ENCODE data around the gene COL10A1.

Gene COL10A1

GRCh38 chr6:116111552-116112528 is 14.1 kb downstream of the COL10A1 start:
- TF ChIP-seq FOXP2 (optimal IDR thresholded peaks at IDR 0.05; ENCODE audit: borderline replicate concordance, extremely low read depth, extremely low read length, insufficient read depth): no peak
- TF ChIP-seq SIN3A (IDR thresholded peaks at IDR 0.05; ENCODE audit: borderline replicate concordance, insufficient read depth, low read length): no peak
- TF ChIP-seq REST (IDR thresholded peaks at IDR 0.05; ENCODE audit: insufficient read depth in 1 of 2, low read depth in 2 of 2, low read length in 2 of 2): no peak
- no peak for TF ChIP-seq POLR2AphosphoS5 (IDR thresholded peaks at IDR 0.05; ENCODE audit: low read depth, low read length)
- no peak for TF ChIP-seq TAF1 (IDR thresholded peaks at IDR 0.05; ENCODE audit: borderline replicate concordance, insufficient read depth, low read length)

DNA sequence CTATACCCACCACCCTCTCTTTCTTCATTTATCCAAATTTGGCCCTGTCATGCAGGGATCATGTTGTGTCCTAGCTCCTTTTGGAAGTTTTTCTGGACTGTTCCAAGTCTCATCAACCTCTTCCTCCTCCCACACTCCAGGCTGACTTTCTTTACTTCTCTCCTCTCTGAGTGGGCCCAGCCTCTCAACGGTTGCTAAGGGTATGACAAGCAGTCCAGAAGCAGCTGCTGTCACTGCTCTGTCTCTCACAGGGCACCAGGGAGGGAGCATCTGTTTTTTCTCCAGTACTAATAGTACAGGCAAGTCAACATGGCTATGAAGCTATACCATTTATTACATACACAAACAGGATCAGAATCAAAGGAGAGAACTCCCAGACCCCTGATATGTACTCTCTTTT is 17.1 kb downstream of the COL10A1 start:
- TF ChIP-seq REST (IDR thresholded peaks at IDR 0.05; ENCODE audit: insufficient read depth in 1 of 2, low read depth in 2 of 2, low read length in 2 of 2) (no peak), TAF1 (IDR thresholded peaks at IDR 0.05; ENCODE audit: borderline replicate concordance, insufficient read depth, low read length) (no peak), POLR2AphosphoS5 (IDR thresholded peaks at IDR 0.05; ENCODE audit: low read depth, low read length) (no peak), FOXP2 (optimal IDR thresholded peaks at IDR 0.05; ENCODE audit: borderline replicate concordance, extremely low read depth, extremely low read length, insufficient read depth) (no peak), SIN3A (IDR thresholded peaks at IDR 0.05; ENCODE audit: borderline replicate concordance, insufficient read depth, low read length) (no peak)

GRCh38 chr6:116106146-116106545 is 19.8 kb downstream of the COL10A1 start:
- TF ChIP-seq TAF1 (IDR thresholded peaks at IDR 0.05; ENCODE audit: borderline replicate concordance, insufficient read depth, low read length) (no peak), FOXP2 (optimal IDR thresholded peaks at IDR 0.05; ENCODE audit: borderline replicate concordance, extremely low read depth, extremely low read length, insufficient read depth) (no peak), POLR2AphosphoS5 (IDR thresholded peaks at IDR 0.05; ENCODE audit: low read depth, low read length) (no peak), REST (IDR thresholded peaks at IDR 0.05; ENCODE audit: insufficient read depth in 1 of 2, low read depth in 2 of 2, low read length in 2 of 2) (no peak), SIN3A (IDR thresholded peaks at IDR 0.05; ENCODE audit: borderline replicate concordance, insufficient read depth, low read length) (no peak)

DNA sequence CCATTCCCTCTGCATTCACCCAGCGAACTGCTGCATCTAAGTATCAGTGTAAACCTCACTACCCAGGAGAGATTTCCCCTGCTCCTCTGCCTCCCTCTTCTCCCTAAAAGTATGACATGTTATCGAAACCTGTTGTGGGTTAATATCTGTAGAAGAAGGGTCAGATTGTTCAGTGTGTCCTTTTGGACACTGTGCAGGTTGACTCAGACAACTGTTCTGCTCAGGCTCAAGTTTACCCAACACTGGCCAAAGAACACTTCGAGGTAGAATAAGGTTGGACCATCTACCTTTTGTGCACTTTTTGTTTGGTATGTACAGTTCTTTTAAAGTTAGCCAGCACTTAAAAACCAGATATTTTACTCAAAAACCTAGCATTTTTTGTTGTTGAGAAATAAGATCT is 20.7 kb downstream of the COL10A1 start:
- TF ChIP-seq TAF1 (IDR thresholded peaks at IDR 0.05; ENCODE audit: borderline replicate concordance, insufficient read depth, low read length) (no peak), REST (IDR thresholded peaks at IDR 0.05; ENCODE audit: insufficient read depth in 1 of 2, low read depth in 2 of 2, low read length in 2 of 2) (no peak), SIN3A (IDR thresholded peaks at IDR 0.05; ENCODE audit: borderline replicate concordance, insufficient read depth, low read length) (no peak), POLR2AphosphoS5 (IDR thresholded peaks at IDR 0.05; ENCODE audit: low read depth, low read length) (no peak), FOXP2 (optimal IDR thresholded peaks at IDR 0.05; ENCODE audit: borderline replicate concordance, extremely low read depth, extremely low read length, insufficient read depth) (no peak)

Measured in PFSK-1 (cell line).